ENCODE measurements around the gene ANKRD24. TPM values are rescaled to one million over a fixed set of nuclear protein-coding genes. Genes with fewer than 3 reads are reported as not detected.
A peak's percentile ranks its signal among the peaks of the same experiment; 100 is the strongest.
"Not testable (repeated sequence)": the region's sequence is repeated elsewhere in the genome, so short reads cannot be mapped to it uniquely, and the experiment has no call there.

ANKRD24 gene
- 2.7 TPM for polyA plus RNA-seq (2013, experiment 1 of 2)
- 2.6 TPM for polyA plus RNA-seq (2013, experiment 2 of 2)

DNA sequence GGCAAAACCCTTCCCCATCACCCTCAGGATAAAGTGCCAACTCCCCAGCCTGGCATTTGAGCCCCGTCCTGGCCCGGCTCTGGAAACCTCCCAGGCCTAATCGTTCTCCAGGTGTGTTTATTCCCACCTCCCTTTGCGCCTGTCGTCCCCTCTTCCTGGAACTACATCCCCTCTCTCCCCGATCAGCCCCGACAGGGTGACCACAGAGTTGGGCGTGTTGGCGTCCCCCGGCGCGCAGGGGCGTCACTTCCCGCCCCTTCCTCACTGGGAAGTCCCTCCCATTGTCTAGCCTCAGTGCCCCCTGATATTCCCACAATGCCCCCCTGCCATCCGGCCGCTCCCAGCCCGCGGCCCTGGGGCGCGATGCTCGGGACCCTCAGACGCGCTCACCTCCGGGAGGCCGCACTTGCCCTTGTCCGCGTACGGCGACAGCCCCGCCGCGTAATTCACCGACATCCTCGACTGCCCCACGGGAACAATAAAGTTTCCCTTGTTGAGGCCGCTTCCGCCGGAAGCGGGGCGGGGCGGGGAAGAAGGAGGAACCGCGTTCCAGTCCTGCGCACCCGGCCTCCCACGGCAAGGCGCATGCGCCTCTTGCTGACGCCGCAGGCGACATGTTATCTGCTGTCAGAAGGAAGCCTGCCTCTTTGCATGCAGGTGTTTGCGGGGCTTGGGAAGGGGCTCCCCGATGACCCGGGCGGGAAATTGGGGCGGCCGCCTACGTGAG is at the start of gene ANKRD24, which contains the start of gene SIRT6:
ANKRD24 (plus strand) TSS at position 606 of the 727 bp plus-strand sequence. CDS start 3,737 bp downstream, outside the sequence.
SIRT6 (minus strand) TSS at position 480 of the 727 bp plus-strand sequence; CDS start at position 456, 24 bp downstream.
- Histone ChIP-seq H2BK120ac (ENCODE audit: low read depth, low read length) (no peak within 1 kb of the TSS), H3K9ac (ENCODE audit: low read length) (peak within 1 kb of the TSS; percentile 97), H2BK5ac (ENCODE audit: low read length) (no peak within 1 kb of the TSS), H3K4me2 (ENCODE audit: low read length) (peak within 1 kb of the TSS; percentile 86), H2AK5ac (ENCODE audit: low read length) (no peak within 1 kb of the TSS), H3K4me3 (ENCODE audit: low read length) (peak within 1 kb of the TSS; percentile 93), H3K4me1 (ENCODE audit: control insufficient read depth, low read depth, low read length) (no peaks in the 10 kb centered on the region), H4K8ac (ENCODE audit: low read depth, low read length) (no peak within 1 kb of the TSS), H3K27ac (ENCODE audit: low read depth, low read length) (peak within 1 kb of the TSS; percentile 22), H3K27me3 (ENCODE audit: insufficient read depth, low read length, poor library complexity) (no peaks in the 10 kb centered on the region), H3K4ac (ENCODE audit: low read depth, low read length) (no peak within 1 kb of the TSS), H3K18ac (ENCODE audit: low read length) (peak within 1 kb of the TSS; percentile 31), H2BK15ac (replicated peaks; ENCODE audit: low read depth) (no peak within 1 kb of the TSS), H3K79me1 (ENCODE audit: low read length) (peaks cover 4% of the 10 kb centered on the region), H3K56ac (ENCODE audit: low read length) (peak within 1 kb of the TSS; percentile 96), H3K36me3 (ENCODE audit: control insufficient read depth, insufficient read depth, low read length) (no peaks in the 10 kb centered on the region), H4K5ac (ENCODE audit: low read length) (no peak within 1 kb of the TSS), H3K23ac (ENCODE audit: low read length) (no peak within 1 kb of the TSS), H3K79me2 (ENCODE audit: control insufficient read depth, insufficient read depth, low read length) (no peaks in the 10 kb centered on the region)
- WGBS (ENCODE audit: extremely low coverage, insufficient coverage, low lambda C conversion rate), result no CpG with 5 or more reads among the region's 58 CpGs
- DNase-seq, result peak; percentile 97

DNA sequence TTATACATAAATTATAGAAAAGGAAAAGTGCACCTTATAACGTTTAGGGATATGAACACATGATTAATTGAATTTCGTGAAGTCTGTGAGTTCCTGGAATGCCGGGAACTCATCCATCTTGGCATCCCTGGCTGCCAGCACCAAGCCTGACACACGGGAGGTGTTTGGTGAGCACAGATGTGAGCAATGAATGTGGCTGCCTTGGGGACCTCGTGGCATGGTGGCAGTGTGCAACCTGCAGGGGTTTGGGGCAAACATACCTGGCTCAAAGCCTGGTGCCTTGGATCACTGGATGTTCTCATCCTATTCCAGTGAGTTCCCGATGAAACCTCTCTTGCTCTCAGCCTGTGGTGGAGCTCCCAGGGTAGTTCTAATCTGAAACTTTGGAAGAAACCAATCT is 48.1 kb upstream of the ANKRD24 start:
- no peak overlapping the region for H4K8ac ChIP-seq (ENCODE audit: low read depth, low read length)
- H3K9ac ChIP-seq (ENCODE audit: low read length), result no peak overlapping the region
- no peak overlapping the region for H3K4me3 ChIP-seq (ENCODE audit: low read length)
- H2AK5ac ChIP-seq (ENCODE audit: low read length), result no peak overlapping the region
- no peak overlapping the region for H3K18ac ChIP-seq (ENCODE audit: low read length)
- H3K79me1 ChIP-seq (ENCODE audit: low read length), result no peaks in the 10 kb centered on the region
- no peaks in the 10 kb centered on the region for H3K4me1 ChIP-seq (ENCODE audit: control insufficient read depth, low read depth, low read length)
- no peak overlapping the region for H3K23ac ChIP-seq (ENCODE audit: low read length)
- H2BK120ac ChIP-seq (ENCODE audit: low read depth, low read length), result no peak overlapping the region
- H4K5ac ChIP-seq (ENCODE audit: low read length), result no peak overlapping the region
- H3K79me2 ChIP-seq (ENCODE audit: control insufficient read depth, insufficient read depth, low read length), result no peaks in the 10 kb centered on the region
- WGBS (ENCODE audit: extremely low coverage, insufficient coverage, low lambda C conversion rate), result no CpG with 5 or more reads among the region's 6 CpGs
- H3K56ac ChIP-seq (ENCODE audit: low read length), result no peak overlapping the region
- no peak overlapping the region for H3K4me2 ChIP-seq (ENCODE audit: low read length)
- no peaks in the 10 kb centered on the region for H3K36me3 ChIP-seq (ENCODE audit: control insufficient read depth, insufficient read depth, low read length)
- no peak overlapping the region for H3K4ac ChIP-seq (ENCODE audit: low read depth, low read length)
- H3K27me3 ChIP-seq (ENCODE audit: insufficient read depth, low read length, poor library complexity), result no peaks in the 10 kb centered on the region
- no peak overlapping the region for H2BK5ac ChIP-seq (ENCODE audit: low read length)
- DNase-seq, result no peak
- no peak overlapping the region for H2BK15ac ChIP-seq (replicated peaks; ENCODE audit: low read depth)
- no peak overlapping the region for H3K27ac ChIP-seq (ENCODE audit: low read depth, low read length)

DNA sequence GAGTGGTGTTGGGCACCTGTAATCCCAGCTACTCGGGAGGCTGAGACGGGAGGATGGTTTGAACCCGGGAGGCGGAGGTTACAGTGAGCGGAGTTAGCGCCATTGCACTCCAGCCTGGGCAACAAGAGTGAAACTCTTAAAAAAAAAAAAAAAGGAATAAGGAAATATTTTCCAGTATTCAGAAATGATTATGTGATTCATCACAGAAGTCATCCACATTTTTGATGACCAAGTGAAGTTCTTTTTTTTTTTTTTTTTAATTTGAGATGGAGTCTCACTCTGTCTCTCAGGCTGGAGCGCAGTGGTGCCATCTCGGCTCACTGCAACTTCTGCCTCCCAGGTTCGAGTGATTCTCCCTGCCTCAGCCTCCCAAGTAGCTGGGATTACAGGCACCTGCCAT is 47.1 kb upstream of the ANKRD24 start:
- H3K4me1 ChIP-seq (ENCODE audit: control insufficient read depth, low read depth, low read length); DNase-seq; H3K79me1 ChIP-seq (ENCODE audit: low read length); H3K18ac ChIP-seq (ENCODE audit: low read length); H3K4me2 ChIP-seq (ENCODE audit: low read length); H4K8ac ChIP-seq (ENCODE audit: low read depth, low read length); H3K27me3 ChIP-seq (ENCODE audit: insufficient read depth, low read length, poor library complexity); H3K4ac ChIP-seq (ENCODE audit: low read depth, low read length); H3K9ac ChIP-seq (ENCODE audit: low read length); H2BK5ac ChIP-seq (ENCODE audit: low read length); H4K5ac ChIP-seq (ENCODE audit: low read length); H3K23ac ChIP-seq (ENCODE audit: low read length); H2BK120ac ChIP-seq (ENCODE audit: low read depth, low read length); H3K56ac ChIP-seq (ENCODE audit: low read length); H3K36me3 ChIP-seq (ENCODE audit: control insufficient read depth, insufficient read depth, low read length); H2BK15ac ChIP-seq (replicated peaks; ENCODE audit: low read depth); H3K27ac ChIP-seq (ENCODE audit: low read depth, low read length); H3K79me2 ChIP-seq (ENCODE audit: control insufficient read depth, insufficient read depth, low read length); H3K4me3 ChIP-seq (ENCODE audit: low read length); H2AK5ac ChIP-seq (ENCODE audit: low read length): not testable (repeated sequence)
- WGBS (ENCODE audit: extremely low coverage, insufficient coverage, low lambda C conversion rate), result no CpG with 5 or more reads among the region's 9 CpGs

DNA sequence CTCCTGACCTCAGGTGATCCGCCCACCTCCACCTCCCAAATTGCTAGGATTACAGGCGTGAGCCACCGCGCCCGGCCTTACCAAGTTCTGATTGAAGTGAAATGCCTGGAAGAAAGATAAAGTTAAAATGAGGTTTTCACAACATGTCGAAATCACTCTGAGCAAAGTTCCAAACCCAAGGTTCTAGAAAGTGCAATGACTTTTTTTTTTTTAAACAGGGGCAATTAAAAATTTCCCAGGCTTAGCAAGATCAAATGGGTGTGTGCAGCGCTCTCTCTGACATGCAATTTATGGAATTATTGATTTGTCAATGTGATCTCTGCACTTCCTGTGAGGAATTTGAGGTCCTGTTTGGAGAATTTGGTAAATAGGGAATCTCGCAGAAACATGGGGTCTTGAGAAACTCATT is 45.8 kb upstream of the ANKRD24 start:
- no peak overlapping the region for H2BK5ac ChIP-seq (ENCODE audit: low read length)
- H3K56ac ChIP-seq (ENCODE audit: low read length), result no peak overlapping the region
- H3K79me1 ChIP-seq (ENCODE audit: low read length), result no peaks in the 10 kb centered on the region
- no peak overlapping the region for H3K23ac ChIP-seq (ENCODE audit: low read length)
- no peak overlapping the region for H3K27ac ChIP-seq (ENCODE audit: low read depth, low read length)
- no peaks in the 10 kb centered on the region for H3K27me3 ChIP-seq (ENCODE audit: insufficient read depth, low read length, poor library complexity)
- no peak overlapping the region for H4K5ac ChIP-seq (ENCODE audit: low read length)
- no peak overlapping the region for H3K4me3 ChIP-seq (ENCODE audit: low read length)
- no peaks in the 10 kb centered on the region for H3K4me1 ChIP-seq (ENCODE audit: control insufficient read depth, low read depth, low read length)
- no peak overlapping the region for H2BK15ac ChIP-seq (replicated peaks; ENCODE audit: low read depth)
- no peak overlapping the region for H3K4me2 ChIP-seq (ENCODE audit: low read length)
- H3K4ac ChIP-seq (ENCODE audit: low read depth, low read length), result no peak overlapping the region
- no CpG with 5 or more reads among the region's 8 CpGs for WGBS (ENCODE audit: extremely low coverage, insufficient coverage, low lambda C conversion rate)
- no peak overlapping the region for H3K18ac ChIP-seq (ENCODE audit: low read length)
- H4K8ac ChIP-seq (ENCODE audit: low read depth, low read length), result no peak overlapping the region
- DNase-seq, result no peak
- H2AK5ac ChIP-seq (ENCODE audit: low read length), result no peak overlapping the region
- no peaks in the 10 kb centered on the region for H3K36me3 ChIP-seq (ENCODE audit: control insufficient read depth, insufficient read depth, low read length)
- H3K79me2 ChIP-seq (ENCODE audit: control insufficient read depth, insufficient read depth, low read length), result no peaks in the 10 kb centered on the region
- no peak overlapping the region for H3K9ac ChIP-seq (ENCODE audit: low read length)
- H2BK120ac ChIP-seq (ENCODE audit: low read depth, low read length), result no peak overlapping the region

DNA sequence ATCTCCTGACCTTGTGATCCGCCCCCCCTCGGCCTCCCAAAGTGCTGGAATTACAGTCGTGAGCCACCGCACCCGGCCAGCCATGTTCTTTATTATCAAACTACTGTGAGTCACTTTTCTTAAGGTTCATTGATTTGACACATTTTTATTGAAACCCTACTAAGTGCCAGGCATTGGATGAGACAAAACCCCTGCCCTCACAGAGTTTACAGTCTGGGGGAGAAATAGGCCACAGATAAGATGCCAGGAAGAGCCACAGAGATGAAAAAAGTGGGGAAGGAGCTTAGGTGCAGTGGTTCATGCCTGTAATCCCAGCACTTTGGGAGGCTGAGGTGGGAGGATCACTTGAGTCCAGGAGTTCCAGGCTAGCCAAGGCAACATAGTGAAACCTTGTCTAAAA is 44.0 kb upstream of the ANKRD24 start:
- Histone ChIP-seq H2BK120ac (ENCODE audit: low read depth, low read length) (no peak overlapping the region), H3K4me1 (ENCODE audit: control insufficient read depth, low read depth, low read length) (no peaks in the 10 kb centered on the region), H3K79me2 (ENCODE audit: control insufficient read depth, insufficient read depth, low read length) (no peaks in the 10 kb centered on the region), H3K27me3 (ENCODE audit: insufficient read depth, low read length, poor library complexity) (no peaks in the 10 kb centered on the region), H3K9ac (ENCODE audit: low read length) (no peak overlapping the region), H3K4ac (ENCODE audit: low read depth, low read length) (no peak overlapping the region), H3K4me3 (ENCODE audit: low read length) (no peak overlapping the region), H3K56ac (ENCODE audit: low read length) (no peak overlapping the region), H3K27ac (ENCODE audit: low read depth, low read length) (no peak overlapping the region), H4K8ac (ENCODE audit: low read depth, low read length) (no peak overlapping the region), H3K4me2 (ENCODE audit: low read length) (no peak overlapping the region), H2AK5ac (ENCODE audit: low read length) (no peak overlapping the region), H3K18ac (ENCODE audit: low read length) (no peak overlapping the region), H2BK15ac (replicated peaks; ENCODE audit: low read depth) (no peak overlapping the region), H3K79me1 (ENCODE audit: low read length) (no peaks in the 10 kb centered on the region), H2BK5ac (ENCODE audit: low read length) (no peak overlapping the region), H4K5ac (ENCODE audit: low read length) (no peak overlapping the region), H3K36me3 (ENCODE audit: control insufficient read depth, insufficient read depth, low read length) (no peaks in the 10 kb centered on the region), H3K23ac (ENCODE audit: low read length) (no peak overlapping the region)
- no CpG with 5 or more reads among the region's 5 CpGs for WGBS (ENCODE audit: extremely low coverage, insufficient coverage, low lambda C conversion rate)
- DNase-seq, result no peak

Measured in mesendoderm (in vitro differentiated cells).